ENCODE results near the gene UNC13B. TPM values are rescaled to one million over a fixed set of nuclear protein-coding genes. Genes with fewer than 3 reads are reported as not detected.

UNC13B gene
- total RNA-seq, 1 donor from 2014 or later, result 27.4 TPM

- no peak for ATAC-seq
- intact Hi-C loops (cut with DNase I), result no loop called here
- no peak for DNase-seq (ENCODE audit: missing footprints)
Observed at GRCh38 chr9:35342221-35342958, 180.6 kb downstream of the UNC13B start.

GRCh38 chr9:35348109-35348508, 186.3 kb downstream of the UNC13B start:
- DNase-seq (ENCODE audit: missing footprints) (no peak), ATAC-seq (peak; percentile 30)
- intact Hi-C loops (cut with DNase I), result no loop called here

GRCh38 chr9:35349287-35349990, 187.6 kb downstream of the UNC13B start:
- intact Hi-C loops (cut with DNase I), result no loop called here
- DNase-seq (ENCODE audit: missing footprints) (no peak), ATAC-seq (no peak)

GRCh38 chr9:35350212-35350611, 188.4 kb downstream of the UNC13B start:
- DNase-seq (ENCODE audit: missing footprints) (no peak), ATAC-seq (peak; percentile 20)
- intact Hi-C loops (cut with DNase I), result no loop called here

- DNase-seq (ENCODE audit: missing footprints), result no peak
- intact Hi-C loops (cut with DNase I), result no loop called here
- ATAC-seq, result peak; percentile 70
Observed at GRCh38 chr9:35350827-35351549, 189.2 kb downstream of the UNC13B start.

GRCh38 chr9:35353731-35354365, 192.0 kb downstream of the UNC13B start:
- intact Hi-C loops (cut with DNase I), result no loop called here
- DNase-seq (ENCODE audit: missing footprints), result no peak
- no peak for ATAC-seq

GRCh38 chr9:35355939-35356338, 194.1 kb downstream of the UNC13B start:
- no peak for ATAC-seq
- intact Hi-C loops (cut with DNase I), result no loop called here
- no peak for DNase-seq (ENCODE audit: missing footprints)

GRCh38 chr9:35357116-35357515, 195.3 kb downstream of the UNC13B start:
- no peak for ATAC-seq
- intact Hi-C loops (cut with DNase I), result no loop called here
- no peak for DNase-seq (ENCODE audit: missing footprints)

- DNase-seq (ENCODE audit: missing footprints) (no peak), ATAC-seq (no peak)
- intact Hi-C loops (cut with DNase I), result no loop called here
Observed at GRCh38 chr9:35357826-35358225, 196.0 kb downstream of the UNC13B start.

- intact Hi-C loops (cut with DNase I), result no loop called here
- ATAC-seq (no peak), DNase-seq (ENCODE audit: missing footprints) (no peak)
Observed at GRCh38 chr9:35364817-35365585, 203.2 kb downstream of the UNC13B start.

GRCh38 chr9:35366627-35367026, 204.8 kb downstream of the UNC13B start:
- no peak for ATAC-seq
- DNase-seq (ENCODE audit: missing footprints), result no peak
- intact Hi-C loops (cut with DNase I), result no loop called here

- no peak for ATAC-seq
- intact Hi-C loops (cut with DNase I), result no loop called here
- DNase-seq (ENCODE audit: missing footprints), result no peak
Observed at GRCh38 chr9:35367451-35367850, 205.6 kb downstream of the UNC13B start.

- DNase-seq (ENCODE audit: missing footprints) (no peak), ATAC-seq (no peak)
- intact Hi-C loops (cut with DNase I), result no loop called here
Observed at GRCh38 chr9:35370241-35370640, 208.4 kb downstream of the UNC13B start.

GRCh38 chr9:35374436-35374835, 212.6 kb downstream of the UNC13B start:
- intact Hi-C loops (cut with DNase I), result no loop called here
- DNase-seq (ENCODE audit: missing footprints) (no peak), ATAC-seq (no peak)

- intact Hi-C loops (cut with DNase I), result no loop called here
- ATAC-seq (no peak), DNase-seq (ENCODE audit: missing footprints) (no peak)
Observed at GRCh38 chr9:35374910-35375309, 213.1 kb downstream of the UNC13B start.

- DNase-seq (ENCODE audit: missing footprints), result no peak
- ATAC-seq, result no peak
- intact Hi-C loops (cut with DNase I), result no loop called here
Observed at GRCh38 chr9:35380039-35380438, 218.2 kb downstream of the UNC13B start.

- intact Hi-C loops (cut with DNase I), result no loop called here
Observed at GRCh38 chr9:35380619-35381018, 218.8 kb downstream of the UNC13B start.

GRCh38 chr9:35385042-35385441, 223.2 kb downstream of the UNC13B start:
- peak; percentile 37 for ATAC-seq
- intact Hi-C loops (cut with DNase I), result no loop called here
- no peak for DNase-seq (ENCODE audit: missing footprints)

More at GRCh38 chr9:35380619-35381018, 218.8 kb downstream of the UNC13B start:
- DNase-seq (ENCODE audit: missing footprints) (no peak), ATAC-seq (no peak)
